Measurements from ENCODE around the gene CDKAL1. TPM values are rescaled to one million over a fixed set of nuclear protein-coding genes. Genes with fewer than 3 reads are reported as not detected.

Gene CDKAL1
- total and polyA plus RNA-seq, 2 donors from 2014 or later: 4.6 to 20.2 TPM

DNA sequence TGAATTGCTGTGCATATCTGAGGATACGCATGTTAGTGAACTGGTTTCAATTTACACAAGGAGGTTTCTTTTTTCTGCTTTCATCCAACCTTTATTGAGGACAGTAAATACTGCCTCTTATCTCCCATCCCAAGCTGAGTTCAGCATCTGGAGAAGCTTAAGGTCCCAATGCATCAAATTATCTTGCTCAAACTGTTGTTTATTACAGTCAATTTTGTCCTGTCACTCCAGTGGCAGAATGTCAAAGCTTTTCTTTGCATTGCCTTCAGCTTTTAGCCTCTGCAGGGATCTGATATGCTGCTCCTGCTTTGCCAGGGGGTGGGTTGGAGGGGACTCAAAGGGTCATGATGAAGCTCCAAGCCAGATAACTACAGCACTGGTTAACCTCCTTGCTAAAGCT lies 623.9 kb downstream of the CDKAL1 start:
- no peak for DNase-seq
- Histone ChIP-seq H3K9me3 (ENCODE audit: control insufficient read depth in 2 of 3, insufficient read depth in 1 of 3, low read length in 3 of 3) (no peaks in the 10 kb centered on the region), H3K4me3 (ENCODE audit: low read length in 3 of 3) (no peak overlapping the region), H3K27me3 (ENCODE audit: control insufficient read depth, insufficient read depth, low read length) (no peaks in the 10 kb centered on the region), H3K9ac (ENCODE audit: low read length in 3 of 3) (no peak overlapping the region), H3K27ac (ENCODE audit: low read depth in 2 of 2, low read length in 2 of 2) (no peak overlapping the region), H3K4me1 (ENCODE audit: control insufficient read depth in 2 of 3, insufficient read depth in 2 of 3, low read depth in 1 of 3, low read length in 3 of 3) (no peaks in the 10 kb centered on the region), H3K36me3 (ENCODE audit: control insufficient read depth in 2 of 3, insufficient read depth in 3 of 3, low read length in 3 of 3) (no peaks in the 10 kb centered on the region)
- intact Hi-C loops (cut with DNase I): no loop called here
- TF ChIP-seq, protein P1, sequence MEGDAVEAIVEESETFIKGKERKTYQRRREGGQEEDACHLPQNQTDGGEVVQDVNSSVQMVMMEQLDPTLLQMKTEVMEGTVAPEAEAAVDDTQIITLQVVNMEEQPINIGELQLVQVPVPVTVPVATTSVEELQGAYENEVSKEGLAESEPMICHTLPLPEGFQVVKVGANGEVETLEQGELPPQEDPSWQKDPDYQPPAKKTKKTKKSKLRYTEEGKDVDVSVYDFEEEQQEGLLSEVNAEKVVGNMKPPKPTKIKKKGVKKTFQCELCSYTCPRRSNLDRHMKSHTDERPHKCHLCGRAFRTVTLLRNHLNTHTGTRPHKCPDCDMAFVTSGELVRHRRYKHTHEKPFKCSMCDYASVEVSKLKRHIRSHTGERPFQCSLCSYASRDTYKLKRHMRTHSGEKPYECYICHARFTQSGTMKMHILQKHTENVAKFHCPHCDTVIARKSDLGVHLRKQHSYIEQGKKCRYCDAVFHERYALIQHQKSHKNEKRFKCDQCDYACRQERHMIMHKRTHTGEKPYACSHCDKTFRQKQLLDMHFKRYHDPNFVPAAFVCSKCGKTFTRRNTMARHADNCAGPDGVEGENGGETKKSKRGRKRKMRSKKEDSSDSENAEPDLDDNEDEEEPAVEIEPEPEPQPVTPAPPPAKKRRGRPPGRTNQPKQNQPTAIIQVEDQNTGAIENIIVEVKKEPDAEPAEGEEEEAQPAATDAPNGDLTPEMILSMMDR (IDR thresholded peaks at IDR 0.05; ENCODE audit: borderline replicate concordance, extremely low read depth, insufficient read depth): no peak
- no peak for FAIRE-seq

DNA sequence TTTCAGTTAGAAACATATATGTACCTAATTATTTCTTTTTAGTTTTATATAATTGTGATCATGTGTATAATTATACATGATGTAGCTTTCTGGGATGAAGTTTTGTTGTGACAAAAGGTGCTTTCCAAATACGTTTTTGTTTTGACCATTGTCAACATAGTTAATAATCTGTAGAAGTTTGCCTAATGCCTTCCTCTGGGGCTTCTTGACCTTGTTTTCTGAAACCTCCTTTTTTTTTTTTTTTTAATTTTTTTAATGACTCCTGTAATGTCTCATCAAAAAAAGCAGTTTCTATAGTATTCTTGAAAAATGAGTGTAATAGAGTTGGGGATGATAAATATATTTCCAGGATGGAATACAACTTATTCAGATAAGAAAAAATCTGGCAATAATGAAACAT lies 624.6 kb downstream of the CDKAL1 start:
- FAIRE-seq (no peak), DNase-seq (no peak)
- no peaks in the 10 kb centered on the region for H3K9me3 ChIP-seq (ENCODE audit: control insufficient read depth in 2 of 3, insufficient read depth in 1 of 3, low read length in 3 of 3)
- no peak overlapping the region for H3K9ac ChIP-seq (ENCODE audit: low read length in 3 of 3)
- no peaks in the 10 kb centered on the region for H3K27me3 ChIP-seq (ENCODE audit: control insufficient read depth, insufficient read depth, low read length)
- H3K4me1 ChIP-seq (ENCODE audit: control insufficient read depth in 2 of 3, insufficient read depth in 2 of 3, low read depth in 1 of 3, low read length in 3 of 3): no peaks in the 10 kb centered on the region
- no peak overlapping the region for H3K27ac ChIP-seq (ENCODE audit: low read depth in 2 of 2, low read length in 2 of 2)
- TF ChIP-seq, protein P1 (IDR thresholded peaks at IDR 0.05; ENCODE audit: borderline replicate concordance, extremely low read depth, insufficient read depth): no peak
- no peak overlapping the region for H3K4me3 ChIP-seq (ENCODE audit: low read length in 3 of 3)
- intact Hi-C loops (cut with DNase I): no loop called here
- H3K36me3 ChIP-seq (ENCODE audit: control insufficient read depth in 2 of 3, insufficient read depth in 3 of 3, low read length in 3 of 3): no peaks in the 10 kb centered on the region

DNA sequence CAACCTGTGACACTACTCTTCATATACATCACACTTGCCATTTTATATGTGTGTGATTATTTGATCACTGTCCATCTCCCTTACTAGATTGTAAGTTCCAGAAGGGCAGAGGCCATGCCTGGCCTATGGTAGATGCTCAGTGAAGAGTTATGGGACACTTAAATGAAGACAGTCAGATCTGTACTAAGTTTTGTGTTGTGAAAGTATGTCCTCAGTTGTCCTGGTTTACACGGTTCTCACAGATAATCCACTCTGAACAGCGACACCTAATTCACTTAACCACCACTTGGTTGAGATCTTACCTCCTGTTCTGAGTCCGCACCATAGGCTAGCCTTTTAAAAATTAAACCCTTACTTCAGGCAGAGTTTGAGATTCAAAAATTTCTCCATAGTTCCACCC lies 625.2 kb downstream of the CDKAL1 start:
- no peaks in the 10 kb centered on the region for H3K36me3 ChIP-seq (ENCODE audit: control insufficient read depth in 2 of 3, insufficient read depth in 3 of 3, low read length in 3 of 3)
- no peaks in the 10 kb centered on the region for H3K9me3 ChIP-seq (ENCODE audit: control insufficient read depth in 2 of 3, insufficient read depth in 1 of 3, low read length in 3 of 3)
- FAIRE-seq (no peak), DNase-seq (no peak)
- no peak overlapping the region for H3K4me3 ChIP-seq (ENCODE audit: low read length in 3 of 3)
- no peak overlapping the region for H3K27ac ChIP-seq (ENCODE audit: low read depth in 2 of 2, low read length in 2 of 2)
- intact Hi-C loops (cut with DNase I): no loop called here
- H3K4me1 ChIP-seq (ENCODE audit: control insufficient read depth in 2 of 3, insufficient read depth in 2 of 3, low read depth in 1 of 3, low read length in 3 of 3): no peaks in the 10 kb centered on the region
- TF ChIP-seq, protein P1 (IDR thresholded peaks at IDR 0.05; ENCODE audit: borderline replicate concordance, extremely low read depth, insufficient read depth): no peak
- H3K9ac ChIP-seq (ENCODE audit: low read length in 3 of 3): no peak overlapping the region
- H3K27me3 ChIP-seq (ENCODE audit: control insufficient read depth, insufficient read depth, low read length): no peaks in the 10 kb centered on the region

DNA sequence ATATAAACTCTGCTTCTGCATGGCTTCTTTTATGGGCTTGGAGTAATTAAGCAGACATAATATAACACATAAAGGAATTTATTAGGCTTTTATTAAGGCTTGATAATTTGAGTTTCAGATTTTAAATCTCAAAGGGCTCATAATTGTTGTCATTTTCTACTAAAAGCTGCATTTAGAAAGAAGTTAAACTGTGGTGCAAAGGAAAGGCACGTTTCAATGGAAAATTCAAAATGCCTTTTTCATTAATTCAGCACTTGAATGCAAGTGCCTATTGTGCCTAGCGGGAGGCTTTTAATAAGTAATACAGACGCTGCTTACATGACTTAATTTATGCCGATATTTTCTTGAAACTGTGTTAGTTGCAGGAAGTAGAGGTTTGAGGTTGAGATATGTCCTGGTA lies 627.5 kb downstream of the CDKAL1 start:
- FAIRE-seq (no peak), DNase-seq (no peak)
- no peaks in the 10 kb centered on the region for H3K9me3 ChIP-seq (ENCODE audit: control insufficient read depth in 2 of 3, insufficient read depth in 1 of 3, low read length in 3 of 3)
- intact Hi-C loops (cut with DNase I): no loop called here
- TF ChIP-seq, protein P1 (IDR thresholded peaks at IDR 0.05; ENCODE audit: borderline replicate concordance, extremely low read depth, insufficient read depth): no peak
- no peaks in the 10 kb centered on the region for H3K4me1 ChIP-seq (ENCODE audit: control insufficient read depth in 2 of 3, insufficient read depth in 2 of 3, low read depth in 1 of 3, low read length in 3 of 3)
- H3K27ac ChIP-seq (ENCODE audit: low read depth in 2 of 2, low read length in 2 of 2): no peak overlapping the region
- no peaks in the 10 kb centered on the region for H3K27me3 ChIP-seq (ENCODE audit: control insufficient read depth, insufficient read depth, low read length)
- H3K9ac ChIP-seq (ENCODE audit: low read length in 3 of 3): no peak overlapping the region
- H3K36me3 ChIP-seq (ENCODE audit: control insufficient read depth in 2 of 3, insufficient read depth in 3 of 3, low read length in 3 of 3): no peaks in the 10 kb centered on the region
- no peak overlapping the region for H3K4me3 ChIP-seq (ENCODE audit: low read length in 3 of 3)

All from kidney (tissue), 14 donors.